ENCODE data around the gene NTM.

NTM gene

DNA sequence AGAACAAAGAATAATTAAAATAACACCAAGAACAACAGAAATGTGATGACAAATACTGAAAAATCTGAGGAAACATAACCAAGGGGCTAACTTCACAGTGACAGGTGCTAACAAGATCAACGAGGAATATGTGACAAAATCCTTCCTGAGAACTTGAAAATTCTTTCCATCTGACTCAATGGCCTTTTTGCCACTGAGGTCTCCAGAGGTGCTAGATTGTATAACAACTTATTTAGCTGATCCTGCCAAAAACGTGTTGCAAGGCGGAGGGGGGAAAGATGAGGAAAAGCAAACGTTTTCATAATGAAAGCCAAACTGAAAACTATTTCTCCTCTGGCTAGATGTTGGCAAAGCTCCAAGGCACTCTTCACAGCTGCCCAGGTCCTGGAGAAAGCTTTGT is 364.5 kb downstream of the NTM start:
- DNase-seq (ENCODE audit: low read depth) = no peak

DNA sequence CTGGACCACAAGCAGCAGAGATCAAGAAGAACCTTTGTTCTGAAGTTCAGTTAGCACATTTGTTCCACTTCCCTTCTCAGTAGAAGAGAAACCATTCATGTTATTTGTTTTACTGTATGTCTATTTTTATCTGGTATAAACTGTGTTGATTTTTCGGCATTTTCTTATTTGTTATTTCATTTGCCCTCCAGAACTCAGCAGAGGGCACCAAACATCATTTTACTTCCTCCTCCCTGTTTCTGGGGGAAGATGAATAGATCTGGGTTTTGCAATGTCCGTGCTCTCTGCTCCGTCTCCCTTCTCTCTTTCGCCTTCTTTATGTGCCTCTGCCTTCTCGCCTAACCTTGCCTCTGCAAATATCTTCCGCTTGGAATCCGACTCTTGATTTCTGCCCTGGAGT is 366.9 kb downstream of the NTM start:
- DNase-seq (ENCODE audit: low read depth) = no peak

DNA sequence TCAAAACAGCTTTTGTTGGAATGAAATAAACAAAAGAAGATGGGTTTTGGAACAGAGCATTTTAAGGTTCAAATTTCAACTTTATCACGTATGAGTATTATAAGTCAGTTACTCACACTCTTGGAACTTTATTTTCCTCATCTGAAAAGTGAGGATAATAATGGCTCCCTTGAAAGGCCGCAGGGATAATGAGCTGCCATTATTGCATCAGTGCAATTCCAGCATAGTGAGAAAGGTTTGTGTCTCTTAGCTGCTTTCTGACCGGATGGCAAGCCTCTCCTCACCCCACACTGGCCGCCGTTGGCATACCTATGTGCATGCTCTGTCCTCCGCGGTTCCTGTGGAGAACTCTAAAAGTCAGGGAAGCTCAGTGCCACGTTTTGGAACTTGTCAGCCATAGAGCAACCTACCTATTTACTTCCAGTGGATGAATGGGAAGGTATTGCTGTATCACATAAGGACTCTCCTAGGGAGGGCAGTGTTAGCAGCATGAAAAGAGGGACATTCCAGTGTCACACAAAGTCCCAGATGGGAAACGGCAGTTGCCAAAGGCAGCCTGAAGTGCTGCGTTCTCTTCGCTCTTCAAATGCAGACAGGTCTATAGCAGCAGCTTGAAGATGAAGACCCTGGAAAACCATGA is 368.9 kb downstream of the NTM start:
- no peak for DNase-seq (ENCODE audit: low read depth)

DNA sequence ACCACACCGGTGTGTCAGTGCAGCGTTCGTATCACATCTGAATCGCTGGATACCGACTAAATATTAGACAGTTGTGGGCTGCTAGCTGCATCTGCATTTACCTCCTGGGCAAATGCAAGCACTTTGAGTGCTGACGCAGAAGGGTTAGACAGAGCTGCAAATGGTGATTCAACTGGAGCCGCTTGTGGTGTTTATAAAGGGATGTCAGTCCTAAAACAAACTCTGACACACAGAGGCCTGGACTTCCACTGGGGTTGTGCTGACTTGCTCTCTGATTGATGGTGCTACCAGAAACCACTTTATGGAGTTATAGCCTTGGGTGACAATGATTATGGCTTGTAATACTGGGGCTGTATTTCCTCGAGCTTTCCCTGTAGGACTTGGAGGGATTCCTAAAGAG is 374.4 kb downstream of the NTM start:
- DNase-seq (ENCODE audit: low read depth) = no peak

DNA sequence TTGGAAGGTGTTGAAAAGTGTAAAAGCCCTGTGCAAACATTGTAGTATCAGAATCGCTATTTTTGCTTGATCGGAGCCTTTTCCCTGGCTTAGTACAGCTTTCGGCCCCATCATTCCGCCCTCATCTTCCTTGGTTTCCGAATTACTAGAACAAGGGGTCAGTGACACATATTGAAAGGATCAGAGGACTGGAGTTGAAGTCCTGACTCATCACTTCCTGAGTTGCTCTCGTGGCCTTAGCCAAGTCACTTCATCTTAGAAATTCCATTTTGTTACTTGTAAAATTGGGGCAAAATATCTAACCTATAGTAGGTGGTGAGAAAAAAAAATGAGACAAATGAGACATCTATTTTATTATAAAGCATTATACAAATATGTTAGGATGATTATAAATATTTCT is 375.0 kb downstream of the NTM start:
- no peak for DNase-seq (ENCODE audit: low read depth)

DNA sequence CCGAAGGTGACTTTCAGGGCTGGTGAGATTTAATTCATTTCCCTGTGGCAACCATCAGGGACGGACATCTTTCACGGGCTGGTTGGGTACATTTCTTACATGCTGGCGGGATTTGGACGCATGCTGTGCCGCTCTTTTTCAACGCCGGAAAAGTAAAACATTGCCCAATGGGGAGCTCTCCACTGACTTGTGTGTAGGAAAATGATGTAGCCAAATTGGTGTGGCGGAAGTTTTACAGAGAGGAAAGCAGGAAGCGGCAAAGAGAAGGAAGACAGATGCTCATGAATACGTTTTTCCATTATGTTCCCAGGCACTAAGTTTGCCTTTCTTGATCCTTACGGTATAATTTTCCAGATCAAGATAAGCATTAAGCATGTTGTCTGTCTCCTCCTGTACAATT is 375.8 kb downstream of the NTM start:
- no peak for DNase-seq (ENCODE audit: low read depth)

DNA sequence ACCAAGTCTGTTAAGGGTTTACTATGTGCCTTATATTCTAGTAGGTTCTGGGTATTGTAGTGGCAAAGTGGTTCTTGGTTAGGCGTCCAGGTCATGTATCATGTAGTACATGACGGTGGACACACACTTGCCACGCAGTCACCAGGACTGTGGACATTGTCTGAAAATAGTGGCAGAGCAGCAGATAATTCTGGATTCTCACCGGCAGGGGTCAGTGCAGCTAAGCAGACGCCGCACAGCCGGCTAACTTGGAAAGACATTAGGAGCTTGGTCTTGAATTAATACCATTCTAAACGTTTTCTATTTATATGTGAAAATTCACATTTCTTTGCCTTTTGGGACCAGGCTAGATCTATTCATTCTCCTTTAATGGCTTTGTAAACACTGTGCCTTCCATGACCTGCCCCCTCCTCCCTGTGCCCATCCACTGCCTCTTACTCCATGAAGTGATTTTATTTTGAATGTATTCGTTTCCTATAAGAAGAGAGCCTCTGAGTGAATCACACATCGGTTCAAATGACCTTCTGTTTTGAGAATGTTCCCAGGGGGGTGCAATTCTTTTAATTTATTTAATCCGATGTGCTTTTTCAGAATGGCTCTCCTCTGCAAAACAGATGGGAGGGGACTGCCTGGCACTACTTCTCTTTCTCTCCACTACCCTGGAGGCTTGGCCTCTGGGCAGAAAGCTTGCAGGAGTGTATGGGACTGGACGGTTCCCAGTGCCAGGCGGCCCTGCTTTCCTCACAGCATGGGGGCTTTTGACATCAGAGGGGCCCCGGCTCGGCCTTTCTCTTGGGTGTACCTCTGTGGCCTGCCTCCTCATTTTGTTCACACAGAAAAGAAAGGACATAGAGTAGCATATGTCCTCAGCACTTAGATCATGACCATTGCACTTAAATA is 378.0 kb downstream of the NTM start:
- DNase-seq (ENCODE audit: low read depth) = no peak

DNA sequence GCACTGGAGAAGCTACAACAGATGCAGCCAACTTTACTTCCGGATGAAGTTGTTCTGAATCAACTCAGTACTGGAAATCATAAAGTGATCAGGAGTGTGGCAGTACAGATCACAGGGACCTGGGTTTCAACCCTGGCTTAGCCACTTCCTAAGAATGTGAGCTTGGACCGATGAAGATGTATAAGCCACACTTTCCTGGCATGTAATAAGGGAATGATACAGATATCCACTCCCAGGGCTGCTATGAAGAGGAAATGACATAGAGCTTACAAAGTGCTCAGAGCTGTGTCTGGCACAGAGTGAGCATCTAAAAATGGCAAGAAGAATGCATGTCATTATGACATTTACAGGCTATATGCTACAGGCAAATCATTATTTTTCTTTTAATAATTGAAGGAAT is 378.7 kb downstream of the NTM start:
- no peak for DNase-seq (ENCODE audit: low read depth)

DNA sequence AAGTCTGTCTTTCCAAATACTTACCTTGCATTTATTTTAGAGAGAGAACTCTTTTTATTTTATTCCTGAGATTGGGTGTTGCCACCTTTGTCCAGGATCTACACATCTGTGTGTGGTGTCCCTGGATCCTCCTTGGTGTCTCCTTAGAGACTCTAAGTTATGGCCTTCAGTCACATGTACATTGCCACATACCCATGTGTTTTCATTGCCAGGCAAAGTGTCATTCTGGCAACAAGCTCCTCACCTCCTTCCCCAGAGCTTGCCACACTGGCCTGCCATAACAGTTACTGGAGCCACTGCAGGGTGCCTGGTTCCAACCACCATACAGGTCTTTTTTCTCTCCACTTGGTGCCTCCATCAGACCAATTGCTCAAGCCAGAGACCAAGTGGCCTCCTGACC is 379.7 kb downstream of the NTM start:
- no peak for DNase-seq (ENCODE audit: low read depth)

DNA sequence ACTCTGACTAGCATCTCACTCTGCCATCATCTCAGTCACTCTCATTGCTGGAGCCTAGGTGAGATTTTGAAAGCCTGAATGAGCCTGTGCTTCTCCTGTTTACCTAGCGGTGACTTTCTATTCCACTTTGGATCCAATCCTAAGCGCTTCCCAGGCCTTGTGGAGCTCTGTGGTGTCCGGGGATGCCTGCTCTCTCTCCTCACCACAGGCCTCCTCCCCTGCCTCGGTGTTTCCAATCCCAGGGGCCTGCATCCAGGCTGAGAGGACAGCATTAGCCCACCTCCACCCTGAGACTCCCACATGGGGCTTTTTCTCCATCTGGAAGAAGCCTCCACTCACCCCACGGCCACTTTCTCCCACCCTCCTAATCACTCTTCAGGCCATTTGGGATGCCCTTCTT is 380.3 kb downstream of the NTM start:
- DNase-seq (ENCODE audit: low read depth) = no peak

DNA sequence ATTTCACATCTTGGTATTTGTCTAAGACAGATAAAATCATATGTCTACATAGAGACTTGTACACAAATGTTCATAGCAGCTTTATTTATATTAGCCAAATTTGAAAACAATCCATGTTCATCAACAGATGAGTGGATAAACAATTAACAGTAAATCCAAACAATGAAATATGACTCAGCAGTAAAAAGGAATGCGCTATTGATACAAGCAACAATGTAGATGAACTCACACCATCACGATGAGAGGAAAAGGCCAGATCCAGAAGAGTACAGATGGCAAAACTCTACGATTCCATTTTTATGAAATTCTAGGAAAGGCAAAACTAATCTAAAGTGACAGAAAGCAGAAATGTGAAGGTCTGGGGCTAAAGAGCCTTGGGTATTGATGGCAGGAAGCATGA is 384.3 kb downstream of the NTM start:
- no peak for DNase-seq (ENCODE audit: low read depth)

DNA sequence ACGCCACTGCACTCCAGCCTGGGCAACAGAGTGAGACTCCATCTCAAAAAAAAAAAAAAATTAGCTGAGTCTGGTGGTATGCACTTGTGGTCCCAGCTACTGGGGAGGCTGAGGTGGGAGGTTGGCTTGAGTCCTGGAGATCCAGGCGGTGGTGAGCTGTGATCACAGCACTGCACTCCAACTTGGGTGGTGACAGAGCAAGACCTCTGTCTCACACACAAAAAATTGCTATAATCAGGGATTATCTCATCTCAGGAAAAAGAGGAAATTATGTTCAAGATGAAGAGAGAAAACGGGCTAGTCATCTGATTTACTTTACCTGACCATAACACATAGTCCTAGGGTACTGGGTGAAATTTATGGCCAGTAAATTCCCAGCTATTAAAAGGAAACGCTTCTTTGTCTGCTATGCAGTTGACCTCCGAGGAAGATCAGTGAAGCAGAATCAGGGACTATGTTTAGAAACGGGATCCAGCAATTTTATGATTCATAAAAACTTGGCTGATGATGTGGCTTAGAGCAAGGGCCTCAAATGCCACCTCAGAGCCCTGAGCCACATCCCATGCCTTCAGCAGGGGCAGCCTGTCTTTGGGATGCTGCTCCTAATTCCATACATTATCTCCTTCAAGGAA is 386.2 kb downstream of the NTM start:
- no peak for DNase-seq (ENCODE audit: low read depth)

DNA sequence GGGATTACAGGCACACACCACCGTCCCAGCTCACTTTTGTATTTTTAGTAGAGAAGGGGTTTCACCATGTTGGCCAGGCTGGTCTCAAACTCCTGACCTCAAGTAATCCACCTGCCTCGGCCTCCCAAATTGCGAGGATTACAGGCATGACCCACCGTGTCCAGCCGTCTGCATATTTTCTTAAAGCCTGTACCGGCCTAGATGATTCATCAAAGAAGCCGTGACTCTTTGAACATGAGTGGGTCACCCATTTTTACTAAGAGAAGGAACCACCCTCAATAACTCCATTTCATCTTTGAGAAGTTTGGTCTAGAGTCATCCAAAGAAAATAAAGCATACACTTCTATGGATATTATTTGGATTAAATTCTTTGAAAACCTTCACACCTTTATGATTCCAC is 388.3 kb downstream of the NTM start:
- no peak for DNase-seq (ENCODE audit: low read depth)

DNA sequence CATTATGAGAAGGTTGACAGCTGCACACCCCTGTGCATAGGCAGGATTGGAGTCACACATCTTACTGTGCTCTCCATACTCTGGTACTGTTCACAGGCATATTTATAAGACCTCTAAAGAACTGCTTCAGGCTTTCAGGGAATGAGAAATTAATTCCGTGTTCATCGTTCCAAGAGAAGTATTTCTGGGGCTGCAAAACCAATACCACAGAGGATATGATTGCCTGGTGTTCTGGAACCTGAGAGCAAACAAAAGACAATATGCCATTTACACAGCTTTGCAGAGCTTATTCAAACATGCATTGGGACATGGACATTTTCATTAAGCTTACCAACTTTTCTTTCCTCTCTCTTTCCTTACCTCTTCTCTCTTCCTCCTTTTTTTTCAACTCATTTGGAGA is 388.7 kb downstream of the NTM start:
- DNase-seq (ENCODE audit: low read depth) = no peak

DNA sequence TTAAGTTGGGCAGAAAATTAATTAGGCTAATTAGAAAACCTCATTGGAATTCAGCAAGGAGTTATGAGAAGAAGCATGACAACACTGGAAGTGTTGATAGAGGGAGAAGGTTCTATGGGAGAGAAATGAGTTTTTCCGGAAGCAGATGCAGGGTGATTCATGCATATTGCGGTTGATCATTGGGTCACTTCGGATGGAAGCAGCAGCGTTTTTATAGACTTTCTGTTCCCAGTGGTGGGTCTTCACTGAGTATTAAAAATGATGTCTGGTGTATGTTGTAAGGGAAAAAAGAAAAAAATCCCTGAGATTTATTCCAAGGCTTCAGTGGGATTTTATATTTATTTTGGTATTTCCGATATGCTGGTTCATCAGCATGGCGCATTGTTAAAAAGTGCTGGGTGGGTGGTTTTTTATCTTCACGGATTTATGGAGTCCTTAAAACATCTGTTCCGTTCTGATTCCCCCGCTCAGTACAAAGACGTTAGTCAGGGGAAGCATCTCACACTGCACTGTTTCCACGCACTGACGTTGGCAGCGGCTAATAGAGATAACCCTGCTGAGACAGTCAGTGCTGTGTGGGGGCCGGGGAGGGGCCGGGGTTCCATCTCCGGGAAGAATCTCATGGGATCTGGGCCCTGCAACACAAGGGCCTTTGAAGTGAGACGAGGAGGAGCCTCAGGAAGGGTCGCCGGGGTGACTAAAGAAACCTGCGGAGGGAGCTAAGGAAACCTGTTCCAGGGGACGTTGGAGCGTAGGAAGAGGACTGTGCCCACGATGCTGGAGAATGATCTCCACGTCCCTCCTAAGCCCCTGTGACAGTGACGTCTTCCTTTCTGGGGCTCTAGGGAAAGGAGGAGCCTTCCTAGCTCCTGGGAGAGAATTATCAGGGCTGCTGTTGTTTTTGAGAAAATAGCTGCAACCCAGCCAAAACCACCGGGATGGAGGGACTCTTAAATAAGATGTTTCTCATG is 390.0 kb downstream of the NTM start:
- no peak for DNase-seq (ENCODE audit: low read depth)

DNA sequence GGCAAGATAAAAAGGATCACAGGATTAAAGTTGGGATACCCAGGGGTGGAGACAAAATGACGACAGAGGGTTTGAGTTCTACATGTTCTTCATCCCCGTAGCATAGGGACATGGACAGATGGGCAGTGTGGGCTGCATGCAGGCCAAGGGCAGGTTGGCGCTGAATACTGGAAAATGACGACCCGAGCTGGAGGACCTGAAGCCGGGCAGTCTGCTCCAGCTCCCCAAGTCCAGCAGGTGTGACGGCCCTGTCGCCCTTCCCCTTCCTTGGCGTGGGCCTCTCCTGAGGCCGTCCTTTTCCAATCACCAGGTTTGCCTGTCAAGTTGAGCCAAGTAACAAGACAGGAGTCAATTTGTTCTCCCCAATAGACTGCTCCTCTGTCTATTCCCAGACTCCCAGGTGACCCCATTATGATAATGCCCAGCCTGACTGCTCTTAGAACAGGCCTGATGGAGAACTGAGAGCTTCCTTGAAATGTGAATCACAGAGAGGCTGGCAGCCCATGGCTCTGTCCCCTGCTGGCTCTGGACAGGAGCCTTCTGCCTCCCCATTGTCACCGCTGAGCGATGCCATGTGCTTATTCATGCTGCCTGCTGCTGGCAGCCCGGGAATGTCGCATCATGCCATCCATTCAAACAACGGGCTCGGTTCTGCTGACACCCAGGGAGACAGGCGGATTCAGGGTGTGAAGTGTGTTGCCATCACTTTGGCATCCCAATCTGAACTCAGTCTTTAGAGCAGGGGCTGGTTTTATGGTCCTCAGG is 392.1 kb downstream of the NTM start:
- no peak for DNase-seq (ENCODE audit: low read depth)

DNA sequence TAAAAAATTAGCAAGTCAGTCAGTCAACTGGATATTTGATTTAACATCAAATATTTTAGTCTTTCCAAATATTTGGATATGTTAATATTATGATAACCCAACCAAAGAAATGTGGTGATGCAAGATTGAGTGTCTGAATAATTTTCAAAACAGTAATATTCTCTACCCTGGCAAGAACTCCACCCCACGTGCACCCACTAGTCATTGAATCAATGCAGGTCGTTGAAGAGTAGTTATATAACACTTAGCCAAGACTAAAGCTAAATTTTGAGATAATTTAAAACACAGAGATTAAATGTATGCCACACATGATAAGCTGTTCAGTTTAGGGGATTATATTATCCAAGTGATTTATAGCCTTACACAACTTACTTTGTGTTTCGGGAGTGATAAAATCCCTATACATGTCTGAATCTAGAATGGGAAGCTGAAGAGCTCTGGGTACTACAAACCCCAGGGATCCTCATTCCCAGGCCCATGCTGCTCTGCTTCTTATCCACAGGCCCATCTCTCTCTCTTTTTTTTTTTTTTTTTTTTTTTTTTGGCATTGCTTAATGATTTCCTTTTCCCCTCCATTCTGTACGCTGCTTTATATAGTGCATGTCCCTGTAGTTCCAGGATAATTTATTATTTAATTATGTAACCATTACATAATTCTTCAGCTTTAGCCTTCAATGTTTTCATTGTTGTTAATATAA is 392.9 kb downstream of the NTM start:
- DNase-seq (ENCODE audit: low read depth) = no peak

DNA sequence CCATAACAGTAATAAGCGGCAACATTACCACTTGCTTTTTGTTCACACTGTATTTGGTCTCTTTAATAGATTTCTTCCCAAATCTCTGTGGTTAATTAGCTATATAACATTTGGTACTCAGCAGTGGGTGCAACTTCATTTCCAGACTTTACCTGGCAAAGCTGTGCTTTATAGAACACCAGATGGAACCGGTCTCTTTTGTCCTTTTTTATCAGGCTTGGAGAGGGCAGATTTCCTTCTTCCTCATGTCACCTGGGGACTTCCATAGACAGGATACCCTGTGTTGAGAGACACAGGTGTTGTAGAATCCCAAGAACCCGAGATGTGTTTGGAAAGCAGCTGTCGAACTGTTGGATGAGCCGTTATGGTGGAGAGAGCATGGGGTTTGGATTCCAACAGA is 393.7 kb downstream of the NTM start:
- DNase-seq (ENCODE audit: low read depth) = no peak

DNA sequence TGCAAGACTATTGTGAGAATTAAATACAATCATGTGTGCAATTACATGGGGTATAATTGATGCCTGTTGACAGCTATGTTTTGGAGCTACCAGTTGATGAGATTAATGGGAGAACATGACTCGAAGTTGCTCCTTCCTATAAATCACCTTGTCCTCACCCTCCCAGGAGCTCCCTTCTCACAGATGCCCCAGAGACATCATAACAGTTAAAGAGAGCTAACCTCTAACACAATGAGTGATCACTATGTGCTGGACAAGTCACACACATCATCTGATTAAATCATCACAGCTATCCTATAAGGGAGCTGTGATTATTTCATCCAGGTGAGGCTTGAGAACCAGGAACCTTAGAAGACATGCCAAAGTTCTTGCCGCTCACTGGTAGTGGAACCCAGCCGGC is 394.2 kb downstream of the NTM start:
- no peak for DNase-seq (ENCODE audit: low read depth)

DNA sequence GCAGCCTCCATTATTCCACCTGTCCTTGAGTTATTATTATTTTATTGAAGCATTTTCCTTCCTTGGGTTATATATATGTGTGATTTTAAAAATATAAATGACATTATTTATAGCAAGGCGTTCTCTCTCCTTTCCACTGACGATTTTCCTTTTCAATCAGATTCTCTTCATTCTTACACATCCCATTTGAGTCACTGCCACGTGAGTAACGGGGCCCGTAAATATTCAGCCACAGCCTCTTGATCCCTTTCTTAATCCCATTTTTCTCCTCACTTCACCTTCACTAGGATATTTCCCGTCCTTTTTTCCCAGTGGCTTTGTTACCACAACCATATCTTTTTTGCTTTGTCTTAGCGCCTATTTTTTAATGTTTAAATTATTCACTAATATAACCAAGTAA is 396.2 kb downstream of the NTM start:
- no peak for DNase-seq (ENCODE audit: low read depth)

DNA sequence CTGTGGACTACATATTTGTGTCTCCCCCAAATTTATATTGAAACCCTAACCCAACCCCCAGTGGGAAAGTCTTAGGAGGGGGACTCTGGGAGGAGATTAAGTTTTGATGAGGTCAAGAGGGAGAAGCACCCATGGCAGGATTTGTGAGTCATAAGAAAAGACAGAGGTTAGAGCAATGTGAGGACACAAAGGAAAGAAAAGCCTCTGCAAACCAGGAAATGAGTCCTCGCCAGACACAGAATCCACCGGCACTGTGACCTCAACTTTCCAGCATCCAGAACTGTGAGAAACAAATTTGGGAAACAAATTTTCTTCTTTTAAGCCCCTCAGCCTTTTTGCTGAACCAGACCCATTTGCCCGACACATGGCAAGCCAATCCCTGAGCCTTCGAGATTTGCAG is 397.0 kb downstream of the NTM start:
- no peak for DNase-seq (ENCODE audit: low read depth)

Measured in stimulated activated CD8-positive, alpha-beta memory T cell treated with anti-CD3 and anti-CD28 coated beads, Interleukin-15, amount 100 ng/mL, for 24 hours (primary cell).